Measurements from ENCODE around the gene PACRG. TPM values are rescaled to one million over a fixed set of nuclear protein-coding genes. Genes with fewer than 3 reads are reported as not detected.

The PACRG gene
- total and polyA plus RNA-seq, 2 of the 8 experiments (the other 6 are each of a cell fraction or from before 2014, with no cell fraction given): 0.44 to 0.54 TPM

GRCh38 chr6:162951164-162951743 is 223.5 kb downstream of the PACRG start (continued):
- TF ChIP-seq CHD7 (IDR thresholded peaks at IDR 0.05; ENCODE audit: insufficient replicate concordance, low read length) (no peak), HDAC6 (IDR thresholded peaks at IDR 0.05; ENCODE audit: low read depth, low read length) (no peak), KDM1A (IDR thresholded peaks at IDR 0.05; ENCODE audit: borderline replicate concordance, low read length) (no peak), BCL11A (IDR thresholded peaks at IDR 0.05; ENCODE audit: low read depth in 2 of 2, low read length in 2 of 2) (no peak), EZH2 (IDR thresholded peaks at IDR 0.05; ENCODE audit: low read depth, low read length, severe bottlenecking) (no peak)
